ENCODE measurements around the gene UCHL5.

DNA sequence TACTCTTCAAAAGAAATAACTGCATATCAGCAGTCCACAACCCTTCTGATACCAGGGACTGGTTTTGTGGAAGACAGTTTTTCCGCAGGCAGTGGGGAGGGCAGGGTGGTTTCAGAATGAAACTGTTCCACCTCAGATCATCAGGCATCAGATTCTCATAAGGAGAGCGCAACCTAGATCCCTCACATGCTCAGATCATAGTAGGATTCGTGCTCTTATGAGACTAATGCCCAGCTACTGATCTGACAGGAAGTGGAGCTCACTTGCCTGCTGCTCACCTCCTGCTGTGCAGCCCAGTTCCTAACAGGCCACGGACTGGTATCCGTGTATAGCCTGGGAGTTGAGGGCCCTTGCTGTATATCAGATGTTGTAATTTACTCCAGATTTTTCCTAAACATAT, 11.8 kb upstream of the UCHL5 start:
- TF ChIP-seq, protein P1, sequence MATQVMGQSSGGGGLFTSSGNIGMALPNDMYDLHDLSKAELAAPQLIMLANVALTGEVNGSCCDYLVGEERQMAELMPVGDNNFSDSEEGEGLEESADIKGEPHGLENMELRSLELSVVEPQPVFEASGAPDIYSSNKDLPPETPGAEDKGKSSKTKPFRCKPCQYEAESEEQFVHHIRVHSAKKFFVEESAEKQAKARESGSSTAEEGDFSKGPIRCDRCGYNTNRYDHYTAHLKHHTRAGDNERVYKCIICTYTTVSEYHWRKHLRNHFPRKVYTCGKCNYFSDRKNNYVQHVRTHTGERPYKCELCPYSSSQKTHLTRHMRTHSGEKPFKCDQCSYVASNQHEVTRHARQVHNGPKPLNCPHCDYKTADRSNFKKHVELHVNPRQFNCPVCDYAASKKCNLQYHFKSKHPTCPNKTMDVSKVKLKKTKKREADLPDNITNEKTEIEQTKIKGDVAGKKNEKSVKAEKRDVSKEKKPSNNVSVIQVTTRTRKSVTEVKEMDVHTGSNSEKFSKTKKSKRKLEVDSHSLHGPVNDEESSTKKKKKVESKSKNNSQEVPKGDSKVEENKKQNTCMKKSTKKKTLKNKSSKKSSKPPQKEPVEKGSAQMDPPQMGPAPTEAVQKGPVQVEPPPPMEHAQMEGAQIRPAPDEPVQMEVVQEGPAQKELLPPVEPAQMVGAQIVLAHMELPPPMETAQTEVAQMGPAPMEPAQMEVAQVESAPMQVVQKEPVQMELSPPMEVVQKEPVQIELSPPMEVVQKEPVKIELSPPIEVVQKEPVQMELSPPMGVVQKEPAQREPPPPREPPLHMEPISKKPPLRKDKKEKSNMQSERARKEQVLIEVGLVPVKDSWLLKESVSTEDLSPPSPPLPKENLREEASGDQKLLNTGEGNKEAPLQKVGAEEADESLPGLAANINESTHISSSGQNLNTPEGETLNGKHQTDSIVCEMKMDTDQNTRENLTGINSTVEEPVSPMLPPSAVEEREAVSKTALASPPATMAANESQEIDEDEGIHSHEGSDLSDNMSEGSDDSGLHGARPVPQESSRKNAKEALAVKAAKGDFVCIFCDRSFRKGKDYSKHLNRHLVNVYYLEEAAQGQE (IDR thresholded peaks at IDR 0.05; ENCODE audit: unreplicated experiment), result no peak
- TF ChIP-seq CREB1 (CRISPR knock-in tag; IDR thresholded peaks at IDR 0.05; ENCODE audit: low read depth) (no peak), CTCF (conservative IDR thresholded peaks at IDR 0.05; ENCODE audit: low read depth in 2 of 2) (no peak), NANOG (IDR thresholded peaks at IDR 0.05; ENCODE audit: borderline replicate concordance) (no peak), EZH2phosphoT487 (IDR thresholded peaks at IDR 0.05; ENCODE audit: unreplicated experiment) (no peak), POLR2AphosphoS5 (IDR thresholded peaks at IDR 0.05; ENCODE audit: low read depth) (no peak), EZH2 (IDR thresholded peaks at IDR 0.05; ENCODE audit: low read depth, unreplicated experiment) (no peak), STAT1 (IDR thresholded peaks at IDR 0.05; ENCODE audit: unreplicated experiment) (no peak), JUNB (IDR thresholded peaks at IDR 0.05; ENCODE audit: unreplicated experiment) (no peak), ZNF331 (CRISPR knock-in tag; IDR thresholded peaks at IDR 0.05; ENCODE audit: low read depth) (no peak)
- TF ChIP-seq, protein P2, sequence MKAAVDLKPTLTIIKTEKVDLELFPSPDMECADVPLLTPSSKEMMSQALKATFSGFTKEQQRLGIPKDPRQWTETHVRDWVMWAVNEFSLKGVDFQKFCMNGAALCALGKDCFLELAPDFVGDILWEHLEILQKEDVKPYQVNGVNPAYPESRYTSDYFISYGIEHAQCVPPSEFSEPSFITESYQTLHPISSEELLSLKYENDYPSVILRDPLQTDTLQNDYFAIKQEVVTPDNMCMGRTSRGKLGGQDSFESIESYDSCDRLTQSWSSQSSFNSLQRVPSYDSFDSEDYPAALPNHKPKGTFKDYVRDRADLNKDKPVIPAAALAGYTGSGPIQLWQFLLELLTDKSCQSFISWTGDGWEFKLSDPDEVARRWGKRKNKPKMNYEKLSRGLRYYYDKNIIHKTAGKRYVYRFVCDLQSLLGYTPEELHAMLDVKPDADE (IDR thresholded peaks at IDR 0.05), result no peak

Data from GM23338 (cell line).